NCI-H2227 treated with DMSO at 0.1 percent for 48 hours (cell line): ENCODE results near the gene ARHGEF7.

Experiments
- DNase-seq: peaks from one replicate; lab custom pipeline; 2025; lab: John Stamatoyannopoulos, UW

The ARHGEF7 gene

DNA sequence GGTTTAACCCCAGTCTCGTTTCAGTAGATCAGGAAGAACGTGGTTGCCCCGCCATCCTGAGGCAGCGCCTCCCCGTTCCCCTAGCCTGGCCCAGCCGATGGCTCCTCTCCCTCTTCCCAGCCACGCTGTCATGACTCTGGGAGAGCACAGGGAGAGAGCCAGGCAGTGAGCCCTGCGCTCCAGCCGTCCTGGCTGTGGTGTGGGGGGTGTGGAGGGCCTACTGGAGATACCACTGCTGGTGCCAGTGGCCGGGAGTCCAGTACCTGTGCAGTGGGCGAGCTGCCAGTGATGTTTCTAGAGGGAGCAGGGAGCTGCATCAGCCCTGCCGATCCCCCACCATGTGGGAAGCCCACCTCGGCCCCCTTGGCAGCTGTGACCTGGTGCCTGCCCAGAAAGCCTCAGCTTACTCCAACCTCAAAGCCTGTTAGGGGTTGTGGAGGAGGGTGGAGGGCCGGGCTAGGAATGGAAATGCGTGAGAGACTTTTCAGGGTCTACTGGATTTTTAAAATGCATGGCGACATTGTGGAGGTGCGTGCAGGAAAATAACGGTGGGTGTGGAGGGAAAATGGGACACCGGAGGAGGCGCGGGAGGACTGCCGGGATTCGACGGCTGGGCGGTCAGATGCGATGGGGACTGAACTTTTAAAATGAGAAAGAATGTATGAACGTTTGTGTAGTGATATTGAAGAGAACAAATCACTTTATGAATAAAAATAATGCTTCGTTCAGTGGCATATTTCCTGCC, 210.2 kb downstream of the ARHGEF7 start:
- DNase-seq: no peak

DNA sequence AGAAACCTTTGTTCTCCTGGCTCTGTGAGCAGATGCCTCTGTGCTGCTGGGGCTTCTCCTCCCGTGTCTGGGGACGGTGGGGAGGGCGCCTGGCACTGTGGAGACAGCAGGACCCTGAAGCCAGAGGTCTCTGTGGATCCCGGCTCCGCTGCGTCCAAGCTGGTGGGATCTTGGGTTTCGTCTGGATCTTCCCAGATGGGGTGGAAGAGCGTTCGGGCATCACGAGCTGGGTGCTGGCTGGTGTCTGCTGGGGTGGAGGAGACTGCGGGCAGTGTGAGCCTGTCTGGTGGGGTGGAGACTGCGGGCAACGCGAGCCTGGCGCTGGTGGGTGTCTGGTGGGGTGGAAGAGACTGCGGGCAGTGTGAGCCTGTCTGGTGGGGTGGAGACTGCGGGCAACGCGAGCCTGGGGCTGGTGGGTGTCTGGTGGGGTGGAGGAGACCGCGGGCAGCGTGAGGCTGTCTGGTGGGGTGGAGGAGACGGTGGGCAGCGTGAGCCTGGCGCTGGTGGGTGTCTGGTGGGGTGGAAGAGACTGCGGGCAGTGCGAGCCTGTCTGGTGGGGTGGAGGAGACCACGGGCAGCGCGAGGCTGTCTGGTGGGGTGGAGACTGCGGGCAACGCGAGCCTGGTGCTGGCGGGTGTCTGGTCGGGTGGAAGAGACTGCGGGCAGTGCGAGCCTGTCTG, 211.0 kb downstream of the ARHGEF7 start:
- no peak for DNase-seq

GRCh38 chr13:111326621-111326965, 211.5 kb downstream of the ARHGEF7 start:
- DNase-seq: no peak

DNA sequence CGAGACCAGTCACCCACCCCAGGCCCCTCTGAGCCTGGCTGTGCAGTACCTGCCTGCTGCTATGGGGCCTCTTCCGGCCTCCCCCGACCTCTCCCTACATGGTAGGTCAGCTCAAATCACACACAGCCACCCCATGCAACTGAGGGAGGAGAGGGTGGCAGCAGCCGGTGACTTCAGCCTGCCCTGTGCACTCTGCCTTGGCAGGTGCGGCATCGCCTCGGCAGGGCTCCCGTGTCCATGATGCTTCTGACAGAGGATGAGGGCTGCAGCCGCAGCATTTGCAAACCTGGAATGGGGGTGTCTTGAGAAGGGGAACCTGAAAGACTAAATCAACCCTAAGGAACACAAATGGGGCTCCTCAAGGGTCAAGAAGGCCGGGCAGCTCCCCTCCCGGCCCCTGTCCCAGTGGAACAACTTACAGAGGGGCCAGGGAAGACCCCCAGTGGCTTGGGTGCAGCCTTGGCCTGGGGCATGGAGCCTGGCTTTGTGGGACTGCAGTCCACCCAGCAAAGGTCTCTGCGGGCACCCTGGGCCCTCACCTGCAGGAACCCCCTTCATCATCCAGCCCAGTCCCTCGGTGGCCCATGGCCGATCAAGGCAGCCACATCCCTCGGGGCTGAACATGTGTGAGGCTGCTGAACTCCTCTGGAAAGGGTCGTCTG, 212.0 kb downstream of the ARHGEF7 start:
- no peak for DNase-seq

DNA sequence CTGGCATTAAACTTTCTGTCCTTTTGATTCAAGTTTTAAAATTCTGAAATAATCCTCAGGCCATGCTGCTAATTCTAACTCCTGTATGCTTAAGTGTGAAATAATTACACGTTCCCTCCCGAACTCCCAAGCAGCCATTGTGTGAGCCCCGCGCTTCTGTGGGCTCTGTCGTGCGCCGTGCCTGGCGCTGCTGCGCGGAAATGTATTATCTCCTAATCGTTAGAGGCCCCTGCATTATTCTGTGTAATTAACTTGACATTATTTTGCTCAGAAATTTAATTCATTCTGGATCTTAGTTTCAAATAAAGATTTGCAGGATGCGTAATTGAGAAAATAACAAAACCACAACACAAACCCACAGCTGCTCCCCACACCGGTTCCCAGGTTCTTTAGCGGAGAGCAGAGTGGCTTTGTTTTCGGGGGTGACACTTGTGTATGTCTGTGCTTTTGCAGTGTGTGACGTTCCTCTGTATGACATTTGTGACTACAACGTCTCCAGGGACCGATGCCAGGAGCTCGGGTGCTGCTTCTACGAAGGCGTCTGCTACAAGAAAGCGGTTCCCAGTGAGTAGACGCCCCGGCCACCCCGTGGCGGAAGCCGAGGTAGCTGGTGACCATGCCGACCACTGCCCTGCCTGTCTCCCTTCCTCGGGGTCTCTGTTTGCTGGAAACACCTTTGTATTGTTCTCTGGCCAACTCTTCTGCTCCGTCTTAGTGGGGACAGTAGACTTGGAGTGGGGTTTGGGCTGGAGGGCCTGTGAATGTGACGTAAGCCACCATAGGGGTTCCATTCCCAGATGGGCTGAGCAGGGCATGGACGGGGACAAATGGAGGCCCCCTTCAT, 212.8 kb downstream of the ARHGEF7 start:
- DNase-seq: peak; percentile 5

DNA sequence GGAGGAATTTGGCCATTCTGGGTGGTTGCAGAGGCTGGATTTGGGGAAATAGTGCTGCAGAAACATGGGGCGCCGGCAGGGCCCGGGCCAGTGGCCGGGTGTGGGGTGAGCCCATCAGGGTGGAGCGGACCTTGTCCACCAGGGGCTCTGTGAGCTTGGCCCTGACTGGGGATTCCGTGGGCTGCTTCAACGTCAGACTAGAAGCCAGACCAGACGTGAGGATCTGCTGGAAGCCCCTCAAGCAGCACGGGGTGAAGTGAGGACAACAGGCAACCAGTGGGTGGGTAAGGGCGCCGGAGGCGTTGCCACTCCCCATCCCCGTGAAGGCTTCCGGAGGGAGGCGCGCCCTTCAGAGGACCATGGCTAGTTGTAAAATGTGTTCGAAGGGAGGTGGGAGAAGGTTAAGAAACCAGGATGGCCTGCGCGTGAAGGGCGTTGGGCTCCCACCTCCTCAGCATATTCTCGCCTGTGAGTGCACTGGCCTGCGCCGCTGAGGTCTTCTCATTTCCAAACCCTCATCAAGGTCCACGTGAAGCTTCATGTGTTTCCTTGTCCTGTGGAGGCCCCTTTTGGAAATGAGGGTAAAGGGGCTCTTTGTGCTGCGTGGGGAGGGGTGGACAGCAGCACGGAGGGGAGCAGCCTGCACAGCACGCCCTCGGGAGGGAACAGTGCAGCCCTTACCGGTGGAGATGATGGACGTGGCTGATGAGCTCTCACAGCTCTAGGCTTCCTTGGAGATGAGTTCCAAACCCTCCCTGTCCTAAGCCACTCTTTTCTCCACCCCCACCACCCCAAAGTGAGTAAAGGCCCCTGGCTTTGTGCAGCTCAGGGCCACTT, 213.7 kb downstream of the ARHGEF7 start:
- DNase-seq: no peak

DNA sequence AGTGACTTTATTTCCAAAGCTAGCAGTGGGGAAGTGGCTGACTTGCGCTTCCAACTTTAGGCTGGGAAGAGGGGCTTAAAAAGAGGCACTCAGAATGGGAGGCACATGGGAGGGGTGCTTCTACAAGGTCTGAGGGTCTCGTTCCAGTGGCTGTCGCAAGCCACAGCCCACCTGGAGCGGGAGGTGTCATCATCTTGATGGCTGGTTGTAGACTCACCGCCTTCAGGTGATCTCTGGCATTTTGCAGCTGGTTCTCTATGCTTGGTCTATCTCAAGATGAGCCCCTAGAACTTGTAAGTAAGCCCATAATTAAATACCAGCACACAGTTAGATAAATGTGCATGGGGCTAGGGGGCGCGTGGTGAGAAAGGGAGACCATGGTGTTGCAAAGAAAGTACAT, 214.5 kb downstream of the ARHGEF7 start:
- no peak for DNase-seq

- DNase-seq: no peak
These were observed 215.0 kb downstream of the ARHGEF7 start for GRCh38 chr13:111330066-111330610.

DNA sequence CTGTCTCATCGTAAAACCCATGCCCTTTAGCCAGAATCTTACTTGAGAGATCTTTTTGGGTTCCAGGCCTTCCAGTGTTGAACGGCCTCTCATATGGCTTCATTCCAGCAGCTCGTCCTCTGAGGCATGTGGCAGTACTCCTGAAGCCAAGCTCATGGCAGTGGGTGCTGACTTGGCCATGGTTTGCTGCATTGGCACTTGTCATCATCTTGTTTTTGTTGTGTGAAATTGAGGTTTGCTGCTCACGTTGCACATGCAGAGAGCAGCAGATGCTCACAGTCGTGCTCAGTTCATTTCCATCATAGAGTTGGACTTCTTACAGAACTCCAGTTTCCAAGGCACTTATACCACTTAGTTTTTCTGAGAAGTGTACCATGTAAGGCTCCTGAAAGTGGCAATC, 220.2 kb downstream of the ARHGEF7 start:
- no peak for DNase-seq

- DNase-seq: no peak
These were observed 221.6 kb downstream of the ARHGEF7 start for GRCh38 chr13:111336666-111337065.

DNA sequence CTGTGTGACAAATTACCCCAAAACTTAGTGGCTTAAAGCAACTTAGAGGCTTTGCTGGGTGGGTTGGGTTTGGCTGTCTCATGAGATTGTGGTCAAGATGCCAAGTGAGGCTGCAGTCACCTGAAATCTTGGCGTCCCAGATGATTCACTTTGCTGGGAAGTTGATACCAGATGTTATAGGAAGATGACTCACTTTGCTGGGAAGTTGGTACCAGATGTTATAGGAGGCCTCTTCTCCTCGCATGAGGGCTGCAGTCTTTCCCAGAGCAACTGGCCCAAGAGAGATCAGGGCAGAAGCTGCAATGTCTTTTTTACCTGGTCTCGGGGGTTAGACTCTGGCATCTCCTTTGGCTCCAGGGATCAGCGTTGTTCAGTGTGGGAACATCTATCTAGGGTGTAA, 222.1 kb downstream of the ARHGEF7 start:
- no peak for DNase-seq

- no peak for DNase-seq
These were observed 222.6 kb downstream of the ARHGEF7 start for GRCh38 chr13:111337741-111338140.

DNA sequence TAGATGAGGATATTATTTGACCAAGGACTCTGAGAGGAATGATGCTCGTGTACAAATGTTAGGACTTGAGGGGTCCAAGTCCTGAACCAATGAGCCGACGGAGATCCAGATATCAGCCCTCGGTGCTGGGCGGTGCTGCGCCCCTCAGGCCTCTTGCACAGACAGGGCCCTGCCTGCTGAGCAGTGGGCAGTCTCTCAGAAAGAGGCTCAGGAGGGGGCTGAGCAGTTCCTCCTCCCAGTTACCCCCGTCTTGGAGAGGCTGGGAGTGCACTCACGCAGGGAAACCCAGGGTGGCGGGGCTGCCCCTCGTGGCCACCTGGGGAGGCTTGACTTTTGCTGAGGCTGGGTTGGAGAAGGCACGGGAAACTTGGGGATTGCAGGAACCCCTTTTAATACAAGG, 223.7 kb downstream of the ARHGEF7 start:
- no peak for DNase-seq

- DNase-seq: no peak
These were observed 224.4 kb downstream of the ARHGEF7 start for GRCh38 chr13:111339366-111340143.

DNA sequence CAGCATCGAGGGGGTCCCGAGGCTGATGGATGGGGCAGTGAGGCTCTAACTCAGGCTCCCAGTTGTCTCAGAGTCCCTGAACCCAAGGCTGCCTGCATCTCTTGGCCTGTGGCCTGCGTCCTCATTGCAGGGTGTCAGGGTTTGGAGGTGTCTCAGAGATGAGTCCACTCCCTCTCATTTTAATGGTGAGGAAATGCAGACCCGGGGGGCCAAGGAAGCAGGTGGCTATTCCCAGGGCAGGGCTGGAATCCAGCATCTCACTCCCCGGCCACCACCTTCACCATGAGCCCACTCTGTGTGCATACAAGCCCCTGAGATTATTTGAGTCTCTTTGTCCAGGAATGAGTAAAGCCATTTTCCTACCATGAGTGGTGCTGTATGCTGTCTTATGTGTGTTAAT, 226.8 kb downstream of the ARHGEF7 start:
- no peak for DNase-seq

GRCh38 chr13:111342721-111343120, 227.6 kb downstream of the ARHGEF7 start:
- no peak for DNase-seq

- DNase-seq: no peak
These were observed 228.2 kb downstream of the ARHGEF7 start for GRCh38 chr13:111343186-111343805.

DNA sequence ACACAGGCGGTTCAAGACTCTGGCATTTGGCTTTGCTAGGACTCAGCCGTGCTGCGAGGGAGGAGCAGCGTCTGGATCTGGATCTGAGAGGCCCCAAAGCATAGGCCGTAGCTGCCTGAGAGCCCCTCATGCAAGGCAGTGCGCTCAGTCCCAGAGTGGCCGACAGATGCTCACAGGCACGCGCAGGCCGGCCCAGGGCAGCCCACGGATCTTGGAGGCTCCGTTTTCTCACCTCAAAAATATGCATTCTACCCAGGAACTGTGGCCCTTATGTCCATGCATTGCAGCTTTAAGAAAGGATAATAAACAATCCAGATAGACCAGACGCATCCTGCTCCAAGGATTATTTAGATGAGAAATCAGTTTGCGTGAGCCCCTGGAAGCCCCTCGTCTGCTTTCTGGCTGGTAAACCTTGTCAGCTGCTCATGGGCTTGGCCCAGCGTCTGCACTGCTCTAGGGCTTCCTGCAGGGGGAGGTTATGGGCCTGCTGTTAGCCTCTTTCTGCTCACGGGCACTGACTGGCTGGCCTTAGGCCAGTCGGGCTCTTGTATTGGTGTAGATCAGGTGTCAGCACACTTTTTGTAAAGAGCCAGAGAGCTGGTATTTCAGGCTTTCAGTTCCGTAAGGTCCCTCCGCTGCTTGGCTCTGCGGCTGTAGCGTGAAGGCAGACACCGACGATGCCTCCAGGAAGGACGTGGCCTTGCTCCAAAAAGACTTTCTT, 229.5 kb downstream of the ARHGEF7 start:
- DNase-seq: no peak

GRCh38 chr13:111345682-111346081, 230.6 kb downstream of the ARHGEF7 start:
- no peak for DNase-seq
